B cell (primary cell): ENCODE data around the gene DNAJB2. TPM values are rescaled to one million over a fixed set of nuclear protein-coding genes. Genes with fewer than 3 reads are reported as not detected.
"Not testable (repeated sequence)": the region's sequence is repeated elsewhere in the genome, so short reads cannot be mapped to it uniquely, and the experiment has no call there.

ENCODE experiments used
- ATAC-seq: fragments of 200-7000 bp; cut with Tn5 transposase; one replicate; pipeline ENCODE4 v1.10.0; 2021; ENCODE audit warnings: low read depth, mild to moderate bottlenecking, moderate number of reproducible peaks, moderate library complexity
- CTCF ChIA-PET: fragments of 350-600 bp; sonication (Branson Sonifier 250); formaldehyde crosslinking; loops from one replicate; lab custom pipeline; 2021; ENCODE audit warnings: antibody characterized with exemption, inconsistent platforms; lab: Charles Lee
- POLR2A ChIA-PET: fragments of 350-600 bp; sonication (Branson Sonifier 250); formaldehyde crosslinking; loops from one replicate; lab custom pipeline; 2021; ENCODE audit warnings: antibody characterized with exemption; lab: Charles Lee
- DNase-seq: peaks from one replicate; pipeline ENCODE4 v3.0.0; 2013
- H2AFZ ChIP-seq: 2 replicates; pipeline ENCODE4 v1.6.1; 2012; ENCODE audit warnings: mild to moderate bottlenecking, low read depth, low read length; ENCODE audit not compliant: insufficient read depth, poor library complexity, severe bottlenecking
- H3K27ac ChIP-seq, 2 donors: 1 replicate in 1 of 2; 2 replicates in 1 of 2; pipeline ENCODE4 v1.5.1; 2012 to 2013; ENCODE audit warnings: low read length in 2 of 2, mild to moderate bottlenecking in 2 of 2, moderate library complexity in 1 of 2
- H3K27me3 ChIP-seq, 4 experiments: fragments of 200-600 bp in 1 of 4; sonication (generic) in 1 of 4; replicated peaks in 1 of 4; 1 replicate in 2 of 4; 2 replicates in 2 of 4; pipeline versions ENCODE4 v1.6.1 to v1.7.0; 2013 to 2016; ENCODE audit warnings: low read length in 3 of 4, mild to moderate bottlenecking in 2 of 4, mixed read lengths in 1 of 4, moderate library complexity in 1 of 4; ENCODE audit not compliant: insufficient read depth in 4 of 4, control insufficient read depth in 3 of 4; ENCODE audit errors: control extremely low read depth in 1 of 4
- H3K36me3 ChIP-seq, 2 experiments: replicated peaks in 1 of 2; 1 replicate in 1 of 2; 2 replicates in 1 of 2; pipeline versions ENCODE4 v1.6.1 to v1.7.1; 2013; ENCODE audit warnings: low read length in 1 of 2; ENCODE audit not compliant: insufficient read depth in 2 of 2, control insufficient read depth in 1 of 2; ENCODE audit errors: control extremely low read depth in 1 of 2, extremely low read depth in 1 of 2
- H3K4me1 ChIP-seq, 2 donors: fragments of 200-600 bp in 1 of 2; sonication (generic) in 1 of 2; 1 replicate in 1 of 2; 2 replicates in 1 of 2; pipeline versions ENCODE4 v1.5.1 to v1.6.1; 2013 to 2017; ENCODE audit warnings: low read length in 2 of 2; ENCODE audit not compliant: control insufficient read depth in 2 of 2, insufficient read depth in 2 of 2
- H3K4me2 ChIP-seq: replicated peaks from 2 replicates; pipeline ENCODE3; 2012; ENCODE audit warnings: mild to moderate bottlenecking, low read depth, low read length; ENCODE audit not compliant: poor library complexity, severe bottlenecking
- H3K4me3 ChIP-seq, 5 experiments: fragments of 200-600 bp in 1 of 5; sonication (generic) in 1 of 5; 1 replicate in 3 of 5; 2 replicates in 2 of 5; pipeline versions ENCODE4 v1.5.1 to v1.7.0; 2011 to 2016; ENCODE audit warnings: low read length in 4 of 5, mild to moderate bottlenecking in 4 of 5, low read depth in 2 of 5, control low read depth in 1 of 5, moderate library complexity in 1 of 5; ENCODE audit not compliant: insufficient read depth in 1 of 5; ENCODE audit errors: control extremely low read depth in 1 of 5, extremely low read depth in 1 of 5
- H3K79me2 ChIP-seq: fragments of 200-600 bp; sonication (generic); one replicate; pipeline ENCODE4 v1.6.0; 2016; ENCODE audit warnings: low read length; ENCODE audit not compliant: control insufficient read depth, insufficient read depth
- H3K9ac ChIP-seq: fragments of 200-600 bp; sonication (generic); 2 replicates; pipeline ENCODE4 v1.6.1; 2017; ENCODE audit warnings: mild to moderate bottlenecking, low read length, moderate library complexity
- H3K9me3 ChIP-seq, 3 donors: one replicate each; pipeline versions ENCODE4 v1.6.1 to v1.7.1; 2013; ENCODE audit warnings: low read length in 2 of 3; ENCODE audit not compliant: control insufficient read depth in 2 of 3, insufficient read depth in 1 of 3; ENCODE audit errors: control extremely low read depth in 1 of 3
- H4K20me1 ChIP-seq: 2 replicates; pipeline ENCODE4 v1.6.0; 2012; ENCODE audit warnings: mild to moderate bottlenecking, low read length; ENCODE audit not compliant: insufficient read depth, control insufficient read depth, poor library complexity, severe bottlenecking
- H3K27ac Mint-ChIP-seq: one replicate; pipeline ENCODE4 v1.8.0; 2021; ENCODE audit warnings: mixed read lengths
- H3K27me3 Mint-ChIP-seq: one replicate; pipeline ENCODE4 v1.8.0; 2021; ENCODE audit warnings: mixed read lengths
- H3K4me1 Mint-ChIP-seq: one replicate; pipeline ENCODE4 v1.8.0; 2021; ENCODE audit warnings: mixed read lengths
- H3K4me3 Mint-ChIP-seq: one replicate; pipeline ENCODE4 v1.8.0; 2021; ENCODE audit warnings: mixed read lengths
- H3K9me3 Mint-ChIP-seq: one replicate; pipeline ENCODE4 v1.8.0; 2022; ENCODE audit warnings: mixed read lengths; ENCODE audit not compliant: insufficient read depth
- CTCF ChIP-seq: fragments of 200-600 bp; IDR thresholded peaks from one replicate; pipeline ENCODE4 v1.8.0; 2022; ENCODE audit warnings: antibody characterized with exemption, mild to moderate bottlenecking
- EZH2 ChIP-seq: IDR thresholded peaks from 2 replicates; pipeline ENCODE4 v1.6.1; 2012; ENCODE audit warnings: borderline replicate concordance, low read depth, mild to moderate bottlenecking, moderate library complexity, low read length; ENCODE audit not compliant: insufficient read depth, poor library complexity, severe bottlenecking
- WGBS: methylation state at CpG from one replicate; pipeline ENCODE4 v1.1.5; 2013; ENCODE audit warnings: missing lambda C conversion rate; ENCODE audit not compliant: insufficient coverage; 5-methylcytosine and 5-hydroxymethylcytosine counted together
- intact Hi-C: fragments of 100-400 bp; cut with micrococcal nuclease; formaldehyde crosslinking; loops from one replicate; pipeline ENCODE4 v1.10.0; 2022
- polyA plus RNA-seq: library from polyadenylated mRNA; depleted of rRNA; stranded (reverse); fragments of >200 nt; gene quantifications from 2 replicates; pipeline ENCODE4 v1.2.3, GENCODE V29; 2012
- total RNA-seq, 2 donors: library from RNA; stranded (reverse); fragments of 120-200 nt in 1 of 2; gene quantifications; 1 replicate in 1 of 2; 2 replicates in 1 of 2; pipeline versions ENCODE4 v1.2.3 to v1.2.4, GENCODE V29; 2013 to 2022

DNAJB2 gene
- total and polyA plus RNA-seq, 2 donors (not counting 1 experiment from before 2014, with no cell fraction given): 127 to 184 TPM

DNA sequence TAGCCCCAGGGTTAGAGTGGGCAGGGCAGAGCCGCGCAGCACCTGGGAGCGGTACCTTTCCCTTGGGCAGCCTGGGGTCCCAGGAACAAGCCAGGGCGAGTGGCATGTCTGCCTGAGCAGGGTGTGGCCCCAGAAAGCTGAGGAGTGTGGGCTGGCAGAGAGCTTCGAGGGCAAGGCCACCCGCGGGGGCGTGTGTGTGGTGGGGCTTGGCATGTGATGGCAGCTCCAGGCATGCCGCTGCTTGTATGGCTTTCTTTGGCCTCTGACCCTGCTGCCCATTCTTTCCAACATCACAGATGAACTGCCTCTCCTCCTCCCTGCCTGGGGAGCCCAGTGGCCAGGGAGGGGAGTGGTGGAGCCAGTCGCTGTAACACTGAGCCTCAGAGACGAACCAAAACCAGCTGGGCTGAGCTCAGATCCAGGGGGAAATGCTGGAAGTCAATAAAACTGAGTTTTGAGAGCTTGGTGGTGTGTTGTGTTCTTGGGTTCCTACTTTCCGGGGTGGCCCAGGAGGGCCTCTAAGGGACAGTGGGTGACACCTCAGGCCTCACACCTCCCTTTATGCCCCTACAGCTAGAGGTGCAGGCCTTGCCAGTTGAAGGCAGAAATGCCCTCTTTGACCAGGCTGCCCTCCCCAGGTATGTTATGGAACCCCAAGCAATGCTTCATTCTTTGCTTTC, 7.4 kb downstream of the DNAJB2 start:
- no peak overlapping the region for H2AFZ ChIP-seq
- H3K27ac Mint-ChIP-seq: peak overlapping the region; percentile 56
- peaks cover 2 to 47% of the 10 kb centered on the region in 2 experiments for H3K36me3 ChIP-seq
- DNase-seq: no peak
- no peaks in the 10 kb centered on the region for H3K4me1 Mint-ChIP-seq
- H3K9ac ChIP-seq: no peak overlapping the region
- ChIA-PET POLR2A (interaction anchor here (0.6 to 1.4 kb wide), 3 partner anchors 35 to 110 kb away, joined by 3 to 6 read pairs (median 5); partner anchors contain the start of gene CNPPD1), CTCF (interaction anchor here (0.6 to 15.8 kb wide), 5 partner anchors 7 to 115 kb away, joined by 3 to 239 read pairs (median 4); no protein-coding TSS in a partner anchor)
- H3K9me3 Mint-ChIP-seq: no peaks in the 10 kb centered on the region
- TF ChIP-seq CTCF (no peak), EZH2 (no peak)
- intact Hi-C loops: no loop called here
- H3K27me3 Mint-ChIP-seq: no peaks in the 10 kb centered on the region
- H3K79me2 ChIP-seq: no peaks in the 10 kb centered on the region
- H3K27me3 ChIP-seq: no peaks in the 10 kb centered on the region
- ATAC-seq: peak; percentile 36
- no peak overlapping the region for H3K4me3 Mint-ChIP-seq
- no peak overlapping the region for H3K4me2 ChIP-seq
- WGBS: 99% methylated on average over 5 of the region's 12 CpGs
- H3K27ac ChIP-seq: no peak overlapping the region
- peaks cover 0 to under 1% of the 10 kb centered on the region in 2 donors for H3K4me1 ChIP-seq
- H3K4me3 ChIP-seq: no peak overlapping the region
- peaks cover 36% of the 10 kb centered on the region for H4K20me1 ChIP-seq
- no peaks in the 10 kb centered on the region for H3K9me3 ChIP-seq

- CTCF ChIA-PET: interaction anchor here (0.9 to 15.8 kb wide), 5 partner anchors 6 to 116 kb away, joined by 3 to 239 read pairs (median 4); partner anchors contain the start of genes GLB1L and STK16
- H3K4me1 Mint-ChIP-seq, H2AFZ ChIP-seq, H3K27ac ChIP-seq, H3K9ac ChIP-seq, H3K9me3 Mint-ChIP-seq, H3K9me3 ChIP-seq, H3K27me3 Mint-ChIP-seq, ATAC-seq, H3K4me3 Mint-ChIP-seq, H3K4me2 ChIP-seq, H3K4me1 ChIP-seq, H3K27ac Mint-ChIP-seq, intact Hi-C loops, DNase-seq, H3K4me3 ChIP-seq, H3K79me2 ChIP-seq, H3K27me3 ChIP-seq: not testable (repeated sequence)
- POLR2A ChIA-PET: interaction anchor here (1.3 to 1.4 kb wide), 2 partner anchors 35 to 111 kb away, joined by 5 to 6 read pairs; partner anchors contain the start of gene CNPPD1
- 100% methylated on average over 3 of the region's 6 CpGs for WGBS
- peaks cover 2 to 42% of the 10 kb centered on the region in 2 experiments for H3K36me3 ChIP-seq
- peaks cover 34% of the 10 kb centered on the region for H4K20me1 ChIP-seq
Observed at GRCh38 chr2:219287116-219287440, 7.9 kb downstream of the DNAJB2 start.
